ENCODE results near the gene TMEM247.

- TF ChIP-seq CTCF (IDR thresholded peaks at IDR 0.05 in 8 of 11, conservative IDR thresholded peaks at IDR 0.05 in 3 of 11) (no peak), POLR2AphosphoS5 (IDR thresholded peaks at IDR 0.05) (no peak), POLR2A (IDR thresholded peaks at IDR 0.05) (no peak)
Measured at GRCh38 chr2:46451131-46451711, 28.1 kb upstream of the TMEM247 start.
